Measurements from ENCODE around the gene APOD.

Gene APOD

DNA sequence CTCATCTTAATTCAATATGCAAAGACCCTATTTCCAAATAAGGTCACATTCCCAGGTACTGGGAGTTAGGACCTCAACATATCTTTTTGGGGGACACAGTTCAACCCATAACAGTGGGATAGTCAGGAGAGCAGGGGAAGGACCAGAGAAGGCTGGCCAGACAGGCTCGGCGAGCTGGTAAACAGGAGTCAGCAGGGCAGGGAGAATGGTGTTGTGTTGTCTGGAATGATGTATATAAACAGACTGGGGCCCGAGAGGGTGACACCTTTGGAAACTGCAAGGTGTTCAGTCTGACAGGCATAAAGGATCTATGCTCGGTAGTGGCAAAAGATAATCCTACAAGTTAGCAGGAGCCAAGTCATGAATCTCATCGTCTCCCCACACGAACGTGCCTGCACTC lies 30.5 kb downstream of the APOD start:
- H3K4me3 ChIP-seq (ENCODE audit: low read depth, low read length): no peak overlapping the region
- TF ChIP-seq, protein P1, sequence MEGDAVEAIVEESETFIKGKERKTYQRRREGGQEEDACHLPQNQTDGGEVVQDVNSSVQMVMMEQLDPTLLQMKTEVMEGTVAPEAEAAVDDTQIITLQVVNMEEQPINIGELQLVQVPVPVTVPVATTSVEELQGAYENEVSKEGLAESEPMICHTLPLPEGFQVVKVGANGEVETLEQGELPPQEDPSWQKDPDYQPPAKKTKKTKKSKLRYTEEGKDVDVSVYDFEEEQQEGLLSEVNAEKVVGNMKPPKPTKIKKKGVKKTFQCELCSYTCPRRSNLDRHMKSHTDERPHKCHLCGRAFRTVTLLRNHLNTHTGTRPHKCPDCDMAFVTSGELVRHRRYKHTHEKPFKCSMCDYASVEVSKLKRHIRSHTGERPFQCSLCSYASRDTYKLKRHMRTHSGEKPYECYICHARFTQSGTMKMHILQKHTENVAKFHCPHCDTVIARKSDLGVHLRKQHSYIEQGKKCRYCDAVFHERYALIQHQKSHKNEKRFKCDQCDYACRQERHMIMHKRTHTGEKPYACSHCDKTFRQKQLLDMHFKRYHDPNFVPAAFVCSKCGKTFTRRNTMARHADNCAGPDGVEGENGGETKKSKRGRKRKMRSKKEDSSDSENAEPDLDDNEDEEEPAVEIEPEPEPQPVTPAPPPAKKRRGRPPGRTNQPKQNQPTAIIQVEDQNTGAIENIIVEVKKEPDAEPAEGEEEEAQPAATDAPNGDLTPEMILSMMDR (IDR thresholded peaks at IDR 0.05; ENCODE audit: low read depth, low read length): no peak

DNA sequence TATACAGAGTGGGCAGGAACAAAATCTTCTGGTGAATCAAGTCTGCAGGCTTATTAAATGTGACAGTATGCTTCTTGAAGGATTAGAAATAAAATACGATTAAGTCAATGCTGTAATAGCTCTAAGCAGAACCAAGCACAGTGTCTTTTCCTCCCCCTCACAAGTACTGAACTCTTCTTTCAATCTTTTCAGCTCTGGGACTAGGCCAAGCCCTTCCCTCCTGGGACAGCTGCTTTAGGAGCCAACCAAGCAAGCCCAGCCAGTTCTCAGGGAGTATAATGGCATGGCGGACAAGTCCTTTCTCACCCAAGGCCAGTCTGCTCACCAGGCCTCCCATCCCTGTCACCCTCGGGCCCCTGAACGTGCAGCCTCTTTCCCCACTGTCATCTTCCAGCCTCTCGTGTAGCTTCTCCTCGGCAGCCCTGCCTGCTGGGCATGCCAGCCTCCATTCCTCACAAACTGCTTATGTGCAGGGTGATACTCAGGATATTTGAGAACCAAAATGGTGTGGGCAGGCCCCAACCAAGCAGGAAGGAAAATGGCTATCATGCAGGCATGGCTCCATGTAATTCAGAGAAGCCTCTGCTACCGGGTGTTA lies 32.3 kb downstream of the APOD start:
- Histone ChIP-seq H3K9me3 (no peaks in the 10 kb centered on the region), H3K4me1 (0 out of 2 replicates have a peak, but pooled peaks cover 3% of the 10 kb centered on the region), H3K4me3 (ENCODE audit: low read depth, low read length) (no peak overlapping the region), H3K27me3 (no peaks in the 10 kb centered on the region), H3K36me3 (no peaks in the 10 kb centered on the region)
- TF ChIP-seq, protein P1 (IDR thresholded peaks at IDR 0.05; ENCODE audit: low read depth, low read length): no peak
- DNase-seq: no peak

More for the DNA sequence above, 30.5 kb downstream of the APOD start:
- no peak for DNase-seq
- Histone ChIP-seq H3K36me3 (no peaks in the 10 kb centered on the region), H3K4me1 (0 out of 2 replicates have a peak, but pooled peaks cover 3% of the 10 kb centered on the region), H3K27me3 (no peaks in the 10 kb centered on the region), H3K9me3 (no peaks in the 10 kb centered on the region)

DNA sequence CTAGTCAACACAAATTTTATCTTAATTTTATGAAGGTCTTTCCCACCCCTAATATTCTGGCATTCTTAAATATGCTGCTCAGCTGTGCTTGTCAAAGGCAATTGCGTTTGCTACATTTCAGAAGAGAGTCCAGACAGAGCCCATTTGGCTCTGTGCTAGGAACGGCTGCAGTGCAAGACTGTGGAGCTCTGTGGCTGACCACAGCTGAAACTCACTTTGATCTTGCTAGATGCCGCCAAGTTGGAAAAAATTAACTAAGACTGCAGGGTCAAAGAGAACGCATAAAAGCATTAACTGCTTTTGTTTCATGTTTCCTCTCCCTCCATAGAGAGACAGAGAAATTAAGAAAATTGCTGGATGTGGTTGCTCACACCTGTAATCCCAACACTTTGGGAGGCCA lies 33.0 kb downstream of the APOD start:
- peaks cover 6% of the 10 kb centered on the region; the same call in 1 of the 2 replicates for H3K4me1 ChIP-seq
- no peak overlapping the region for H3K4me3 ChIP-seq (ENCODE audit: low read depth, low read length)

DNA sequence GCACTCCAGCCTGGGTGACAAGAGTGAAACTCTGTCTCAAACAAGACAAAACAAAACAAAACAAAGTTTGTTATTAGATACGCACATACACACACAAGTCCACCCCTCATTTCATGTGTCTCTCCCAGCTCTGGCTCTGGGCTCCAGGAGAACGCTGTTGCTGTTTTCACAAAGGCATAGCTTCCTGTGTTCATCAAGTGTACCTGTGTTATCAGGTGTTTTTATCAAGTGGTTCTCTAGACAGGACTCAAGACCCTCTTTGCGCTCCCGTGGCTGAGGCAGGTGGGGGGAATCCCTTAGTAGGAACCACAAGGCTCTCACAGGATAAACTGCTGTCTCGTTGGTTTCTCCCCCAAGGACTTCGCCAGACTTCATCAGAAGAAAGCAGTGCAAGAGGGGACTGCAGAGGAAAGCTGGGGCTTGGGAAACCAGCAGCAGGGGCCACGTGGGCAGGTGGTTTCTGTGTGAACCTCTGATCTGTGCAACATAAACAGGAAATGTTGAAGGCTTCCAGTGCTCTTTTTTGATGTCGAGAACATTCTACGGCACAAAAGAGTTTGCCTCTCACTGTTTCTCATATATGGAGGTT lies 33.7 kb downstream of the APOD start:
- no peaks in the 10 kb centered on the region for H3K27me3 ChIP-seq
- H3K4me1 ChIP-seq: peaks cover 8% of the 10 kb centered on the region
- TF ChIP-seq, protein P1 (IDR thresholded peaks at IDR 0.05; ENCODE audit: low read depth, low read length): no peak
- DNase-seq: no peak
- H3K9me3 ChIP-seq: no peaks in the 10 kb centered on the region
- H3K36me3 ChIP-seq: no peaks in the 10 kb centered on the region
- H3K4me3 ChIP-seq (ENCODE audit: low read depth, low read length): no peak overlapping the region

More for the DNA sequence above, 33.0 kb downstream of the APOD start:
- DNase-seq: no peak
- Histone ChIP-seq H3K36me3 (no peaks in the 10 kb centered on the region), H3K27me3 (no peaks in the 10 kb centered on the region), H3K9me3 (no peaks in the 10 kb centered on the region)
- TF ChIP-seq, protein P1 (IDR thresholded peaks at IDR 0.05; ENCODE audit: low read depth, low read length): no peak

DNA sequence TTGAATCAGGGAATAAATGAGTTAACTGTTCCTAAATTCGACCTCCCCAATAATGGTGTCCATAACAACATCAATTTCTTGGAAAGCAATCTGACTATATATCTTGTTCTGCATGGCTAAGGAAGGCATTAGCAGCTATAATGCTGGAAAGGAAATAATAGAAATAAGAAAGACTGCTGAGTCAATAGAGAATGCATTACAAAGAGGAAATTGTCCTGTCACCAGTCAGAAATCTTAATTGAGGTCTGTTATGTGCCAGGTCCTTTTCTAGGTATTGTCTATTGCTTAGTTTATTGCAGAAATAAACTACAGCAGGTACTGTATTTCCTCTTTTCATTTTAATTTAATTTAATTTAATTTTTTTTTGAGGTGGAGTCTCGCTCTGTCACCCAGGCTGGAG lies 34.8 kb downstream of the APOD start:
- Histone ChIP-seq H3K4me1 (peaks cover 18% of the 10 kb centered on the region), H3K36me3 (no peaks in the 10 kb centered on the region), H3K4me3 (ENCODE audit: low read depth, low read length) (no peak overlapping the region), H3K9me3 (no peaks in the 10 kb centered on the region), H3K27me3 (no peaks in the 10 kb centered on the region)
- DNase-seq: no peak
- TF ChIP-seq, protein P1 (IDR thresholded peaks at IDR 0.05; ENCODE audit: low read depth, low read length): no peak

DNA sequence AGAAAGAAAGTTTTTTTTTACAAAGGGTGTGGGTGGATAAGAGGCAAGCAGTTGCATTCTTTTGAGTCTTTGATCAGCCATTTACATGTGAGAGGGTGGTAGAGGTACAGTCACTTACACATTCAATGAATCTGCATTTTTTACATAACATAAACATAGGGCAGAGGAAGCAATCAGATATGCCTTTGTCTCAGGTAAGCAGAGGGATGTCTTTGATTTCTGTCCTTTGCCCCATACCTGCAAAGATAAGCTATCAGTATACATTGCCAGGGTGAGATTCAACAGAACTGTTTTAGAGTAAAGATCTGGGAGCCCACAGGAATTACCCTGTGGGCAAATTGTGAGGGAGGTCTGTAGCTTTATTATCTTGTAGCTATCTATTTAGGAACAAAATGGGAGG lies 35.2 kb downstream of the APOD start:
- DNase-seq: no peak

More for the DNA sequence above, 35.2 kb downstream of the APOD start:
- Histone ChIP-seq H3K36me3 (no peaks in the 10 kb centered on the region), H3K9me3 (no peaks in the 10 kb centered on the region), H3K4me1 (peaks cover 18% of the 10 kb centered on the region), H3K27me3 (no peaks in the 10 kb centered on the region), H3K4me3 (ENCODE audit: low read depth, low read length) (no peak overlapping the region)
- TF ChIP-seq, protein P1 (IDR thresholded peaks at IDR 0.05; ENCODE audit: low read depth, low read length): no peak
